Measurements from ENCODE around the gene DBH. TPM values are rescaled to one million over a fixed set of nuclear protein-coding genes. Genes with fewer than 3 reads are reported as not detected.

The DBH gene
- total RNA-seq, 2 experiments from 2014 or later = not detected

DNA sequence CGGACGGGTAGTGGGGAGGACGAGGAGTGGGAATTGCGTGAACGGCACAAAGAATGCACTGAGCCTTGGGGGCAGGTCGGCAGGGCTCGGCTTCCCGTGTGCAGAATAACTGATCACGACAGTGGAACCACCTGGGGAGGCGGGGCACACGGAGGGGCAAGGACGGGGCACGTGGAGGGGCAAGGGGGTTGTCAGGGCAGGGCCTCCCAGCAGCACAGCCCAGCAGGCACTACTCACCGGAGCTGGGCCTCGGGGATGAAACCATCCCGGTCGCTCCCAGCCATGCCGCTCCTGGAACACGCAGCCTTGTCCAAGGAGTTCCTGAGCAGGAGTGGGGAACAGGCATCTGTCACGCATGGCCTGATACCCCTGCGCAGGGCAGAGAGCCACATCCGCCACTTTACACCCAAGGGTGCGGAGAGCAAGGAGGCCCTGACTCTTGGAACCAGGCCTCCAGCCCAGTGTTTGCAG is 68.6 kb downstream of the DBH start:
- peaks cover 26% of the 10 kb centered on the region; the same call in 1 of the 2 replicates for H3K79me2 ChIP-seq (ENCODE audit: insufficient read depth, low read depth, low read length)
- DNase-seq (ENCODE audit: low spot score) = peak; percentile 69
- BruUV-seq (replicated peaks) = no TSS peak
- TF ChIP-seq, protein P1, sequence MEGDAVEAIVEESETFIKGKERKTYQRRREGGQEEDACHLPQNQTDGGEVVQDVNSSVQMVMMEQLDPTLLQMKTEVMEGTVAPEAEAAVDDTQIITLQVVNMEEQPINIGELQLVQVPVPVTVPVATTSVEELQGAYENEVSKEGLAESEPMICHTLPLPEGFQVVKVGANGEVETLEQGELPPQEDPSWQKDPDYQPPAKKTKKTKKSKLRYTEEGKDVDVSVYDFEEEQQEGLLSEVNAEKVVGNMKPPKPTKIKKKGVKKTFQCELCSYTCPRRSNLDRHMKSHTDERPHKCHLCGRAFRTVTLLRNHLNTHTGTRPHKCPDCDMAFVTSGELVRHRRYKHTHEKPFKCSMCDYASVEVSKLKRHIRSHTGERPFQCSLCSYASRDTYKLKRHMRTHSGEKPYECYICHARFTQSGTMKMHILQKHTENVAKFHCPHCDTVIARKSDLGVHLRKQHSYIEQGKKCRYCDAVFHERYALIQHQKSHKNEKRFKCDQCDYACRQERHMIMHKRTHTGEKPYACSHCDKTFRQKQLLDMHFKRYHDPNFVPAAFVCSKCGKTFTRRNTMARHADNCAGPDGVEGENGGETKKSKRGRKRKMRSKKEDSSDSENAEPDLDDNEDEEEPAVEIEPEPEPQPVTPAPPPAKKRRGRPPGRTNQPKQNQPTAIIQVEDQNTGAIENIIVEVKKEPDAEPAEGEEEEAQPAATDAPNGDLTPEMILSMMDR (conservative IDR thresholded peaks at IDR 0.05; ENCODE audit: low read length) = no peak
- TF ChIP-seq EZH2phosphoT487 (IDR thresholded peaks at IDR 0.05; ENCODE audit: borderline replicate concordance, low read depth, low read length) = no peak
- H3K36me3 ChIP-seq (ENCODE audit: insufficient read depth, low read length) = peaks cover 16% of the 10 kb centered on the region
- intact Hi-C loops (cut with micrococcal nuclease; ENCODE audit: unreplicated experiment) = loop anchor here (5.0 kb wide), 2 partner anchors 227 to 1233 kb away; partner anchors contain the start of gene SLC2A6
- H3K27ac ChIP-seq (ENCODE audit: low read depth, low read length, poor library complexity, severe bottlenecking) = peak overlapping the region; percentile 91
- peaks cover under 1% of the 10 kb centered on the region; the same call in 1 of the 2 replicates for H3K9me3 ChIP-seq (ENCODE audit: low read length)
- CTCF ChIA-PET (ENCODE audit: unreplicated experiment) = no interaction called here
- H3K9me2 ChIP-seq (ENCODE audit: insufficient read depth, low read length) = no peaks in the 10 kb centered on the region
- H2AFZ ChIP-seq (ENCODE audit: low read length) = no peak overlapping the region
- POLR2A ChIA-PET = no interaction called here
- H4K20me1 ChIP-seq (ENCODE audit: insufficient read depth, low read length) = no peaks in the 10 kb centered on the region
- peak overlapping the region; percentile 96 for H3K4me2 ChIP-seq (ENCODE audit: low read length)
- peak overlapping the region; percentile 73 for H3K4me3 ChIP-seq (ENCODE audit: low read depth, low read length, poor library complexity, severe bottlenecking)
- peaks cover 94% of the 10 kb centered on the region for H3K4me1 ChIP-seq (ENCODE audit: insufficient read depth, low read length, poor library complexity, severe bottlenecking)

DNA sequence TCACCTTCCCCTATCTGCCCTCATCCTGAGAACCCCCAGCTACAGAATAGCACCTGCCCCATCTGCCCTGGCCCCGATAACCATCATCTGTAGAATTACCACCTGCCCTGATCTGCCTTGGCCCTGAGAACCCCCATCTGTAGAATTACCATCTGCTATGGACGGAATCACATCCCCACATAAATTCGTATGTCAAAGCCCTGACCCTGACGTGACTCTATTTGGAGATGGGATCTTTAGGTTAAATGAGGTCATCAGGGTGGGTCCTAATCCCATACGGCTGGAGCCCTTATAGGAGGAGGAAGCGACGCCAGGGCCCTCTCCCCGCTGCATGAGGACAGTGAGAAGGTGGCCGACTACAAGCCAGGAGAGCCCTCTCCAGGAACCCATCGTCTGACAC is 69.4 kb downstream of the DBH start:
- no TSS peak for BruUV-seq (replicated peaks)
- POLR2A ChIA-PET = no interaction called here
- H3K27ac ChIP-seq (ENCODE audit: low read depth, low read length, poor library complexity, severe bottlenecking) = peak overlapping the region; percentile 91
- DNase-seq (ENCODE audit: low spot score) = peak; percentile 32
- CTCF ChIA-PET (ENCODE audit: unreplicated experiment) = no interaction called here
- H3K36me3 ChIP-seq (ENCODE audit: insufficient read depth, low read length) = peaks cover 10% of the 10 kb centered on the region
- H3K4me3 ChIP-seq (ENCODE audit: low read depth, low read length, poor library complexity, severe bottlenecking) = no peak overlapping the region
- no peaks in the 10 kb centered on the region for H4K20me1 ChIP-seq (ENCODE audit: insufficient read depth, low read length)
- peak overlapping the region; percentile 25; the same call in 1 of the 2 replicates for H3K4me2 ChIP-seq (ENCODE audit: low read length)
- TF ChIP-seq, protein P1 (conservative IDR thresholded peaks at IDR 0.05; ENCODE audit: low read length) = no peak
- no peak for TF ChIP-seq EZH2phosphoT487 (IDR thresholded peaks at IDR 0.05; ENCODE audit: borderline replicate concordance, low read depth, low read length)
- intact Hi-C loops (cut with micrococcal nuclease; ENCODE audit: unreplicated experiment) = no loop called here
- no peaks in the 10 kb centered on the region for H3K9me3 ChIP-seq (ENCODE audit: low read length)
- H3K9me2 ChIP-seq (ENCODE audit: insufficient read depth, low read length) = no peaks in the 10 kb centered on the region
- peaks cover 18% of the 10 kb centered on the region; the same call in 1 of the 2 replicates for H3K79me2 ChIP-seq (ENCODE audit: insufficient read depth, low read depth, low read length)
- no peak overlapping the region for H2AFZ ChIP-seq (ENCODE audit: low read length)
- H3K4me1 ChIP-seq (ENCODE audit: insufficient read depth, low read length, poor library complexity, severe bottlenecking) = peaks cover 97% of the 10 kb centered on the region

DNA sequence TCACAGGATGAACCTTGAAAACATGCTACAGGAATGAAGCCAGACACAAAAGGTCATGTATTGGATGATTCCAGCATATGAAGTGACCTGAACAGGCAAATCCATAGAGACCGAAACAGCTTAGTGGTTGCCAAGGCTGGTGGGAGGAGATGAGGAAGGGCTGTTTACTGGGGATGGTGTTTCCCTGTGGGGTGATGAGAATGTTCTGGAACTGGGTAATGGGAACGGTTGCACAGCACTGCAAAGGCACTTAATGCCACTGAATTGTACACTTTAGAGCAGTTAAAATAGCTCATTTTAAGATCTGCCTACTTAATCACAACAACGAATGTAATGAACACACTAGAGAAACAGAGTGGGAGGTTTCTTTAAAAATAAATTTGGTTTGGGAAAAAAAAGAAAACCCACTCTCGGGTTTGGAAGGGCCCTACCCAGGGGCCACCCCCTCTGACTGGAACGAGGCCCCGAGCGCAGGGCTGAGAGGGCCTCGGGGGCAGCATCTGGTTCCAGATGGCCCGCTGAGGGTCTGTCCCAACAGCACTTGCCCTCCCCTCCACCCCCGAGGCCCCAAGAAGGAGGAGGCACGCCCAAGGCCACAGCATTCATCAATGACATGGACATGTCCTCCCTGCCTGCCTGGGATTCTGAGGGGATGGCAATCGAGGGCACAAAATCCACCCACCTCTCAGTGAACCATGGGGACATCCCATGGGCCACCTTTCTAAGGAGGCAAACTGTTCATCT is 70.3 kb downstream of the DBH start:
- ChIA-PET POLR2A (interaction anchor here (0.5 to 0.6 kb wide), 2 partner anchors 125 to 458 kb away, joined by 3 to 4 read pairs; no protein-coding TSS in a partner anchor), CTCF (ENCODE audit: unreplicated experiment) (no interaction called here)
- intact Hi-C loops (cut with micrococcal nuclease; ENCODE audit: unreplicated experiment) = no loop called here

More for the DNA sequence above, 70.3 kb downstream of the DBH start:
- H3K27ac ChIP-seq (ENCODE audit: low read depth, low read length, poor library complexity, severe bottlenecking) = peak overlapping the region; percentile 31
- TSS peak; percentile 45 for BruUV-seq (replicated peaks)
- H3K4me2 ChIP-seq (ENCODE audit: low read length) = no peak overlapping the region
- peaks cover 5% of the 10 kb centered on the region; the same call in 1 of the 2 replicates for H3K36me3 ChIP-seq (ENCODE audit: insufficient read depth, low read length)
- no peak overlapping the region for H3K4me3 ChIP-seq (ENCODE audit: low read depth, low read length, poor library complexity, severe bottlenecking)
- no peaks in the 10 kb centered on the region for H3K9me3 ChIP-seq (ENCODE audit: low read length)
- TF ChIP-seq EZH2phosphoT487 (IDR thresholded peaks at IDR 0.05; ENCODE audit: borderline replicate concordance, low read depth, low read length) = no peak
- TF ChIP-seq, protein P1 (conservative IDR thresholded peaks at IDR 0.05; ENCODE audit: low read length) = no peak
- H3K4me1 ChIP-seq (ENCODE audit: insufficient read depth, low read length, poor library complexity, severe bottlenecking) = peaks cover 90% of the 10 kb centered on the region
- H3K9me2 ChIP-seq (ENCODE audit: insufficient read depth, low read length) = no peaks in the 10 kb centered on the region
- DNase-seq (ENCODE audit: low spot score) = no peak
- H4K20me1 ChIP-seq (ENCODE audit: insufficient read depth, low read length) = no peaks in the 10 kb centered on the region
- no peak overlapping the region for H2AFZ ChIP-seq (ENCODE audit: low read length)
- H3K79me2 ChIP-seq (ENCODE audit: insufficient read depth, low read depth, low read length) = peaks cover 9% of the 10 kb centered on the region; the same call in 1 of the 2 replicates
